WTC11 (cell line): Measurements from ENCODE around the gene PIK3IP1. TPM values are rescaled to one million over a fixed set of nuclear protein-coding genes. Genes with fewer than 3 reads are reported as not detected.
"Not testable (repeated sequence)": the region's sequence is repeated elsewhere in the genome, so short reads cannot be mapped to it uniquely, and the experiment has no call there.

Source experiments
- ATAC-seq: fragments of 200-7000 bp; cut with Tn5 transposase; 2 replicates; pipeline ENCODE4 v1.10.0; 2021; ENCODE audit warnings: mild to moderate bottlenecking, moderate library complexity
- CTCF ChIA-PET: fragments of 300-600 bp; sonication (Branson Sonifier 250); formaldehyde crosslinking; loops from one replicate; lab custom pipeline; 2021; ENCODE audit warnings: antibody characterized with exemption; lab: Charles Lee
- POLR2A ChIA-PET: fragments of 350-600 bp; sonication (Branson Sonifier 250); formaldehyde crosslinking; loops from one replicate; lab custom pipeline; 2021; ENCODE audit warnings: antibody characterized with exemption; lab: Charles Lee
- DNase-seq: peaks from one replicate; pipeline ENCODE4 v3.0.0; 2021; ENCODE audit warnings: low spot score
- H3K27ac Mint-ChIP-seq: 2 replicates; pipeline ENCODE4 v1.8.0; 2021; ENCODE audit warnings: mixed read lengths
- H3K27me3 Mint-ChIP-seq: 2 replicates; pipeline ENCODE4 v1.8.0; 2021; ENCODE audit warnings: low read depth, mild to moderate bottlenecking, moderate library complexity, mixed read lengths
- H3K36me3 Mint-ChIP-seq: 2 replicates; pipeline ENCODE4 v1.8.0; 2021; ENCODE audit warnings: mixed read lengths
- H3K4me1 Mint-ChIP-seq: 2 replicates; pipeline ENCODE4 v1.8.0; 2022; ENCODE audit warnings: mixed read lengths
- H3K4me3 Mint-ChIP-seq: 2 replicates; pipeline ENCODE4 v1.8.0; 2021; ENCODE audit warnings: mild to moderate bottlenecking, moderate library complexity, mixed read lengths
- H3K9me3 Mint-ChIP-seq: 2 replicates; pipeline ENCODE4 v1.8.0; 2021; ENCODE audit warnings: mixed read lengths
- CREB1 ChIP-seq: sonication (generic); formaldehyde crosslinking; IDR thresholded peaks from 2 replicates; pipeline ENCODE4 v1.8.0; 2023; ENCODE audit warnings: mild to moderate bottlenecking, missing genetic modification reagents
- CREM ChIP-seq: sonication (generic); formaldehyde crosslinking; IDR thresholded peaks from 2 replicates; pipeline ENCODE4 v1.8.1; 2022; ENCODE audit warnings: mild to moderate bottlenecking, missing genetic modification reagents, moderate library complexity
- FOXP4 ChIP-seq: sonication (generic); formaldehyde crosslinking; IDR thresholded peaks from 2 replicates; pipeline ENCODE4 v1.8.0; 2022; ENCODE audit warnings: mild to moderate bottlenecking, missing genetic modification reagents
- GTF2I ChIP-seq: fragments of 250-450 bp; sonication (Bioruptor Pico); conservative IDR thresholded peaks from 2 replicates; pipeline ENCODE4 v1.4.0; 2021; ENCODE audit warnings: mild to moderate bottlenecking
- HMGXB4 ChIP-seq: sonication (generic); formaldehyde crosslinking; IDR thresholded peaks from 2 replicates; pipeline ENCODE4 v1.8.1; 2023; ENCODE audit warnings: mild to moderate bottlenecking, moderate library complexity, missing genetic modification reagents
- SP1 ChIP-seq: sonication (generic); formaldehyde crosslinking; conservative IDR thresholded peaks from 2 replicates; pipeline ENCODE4 v1.8.1; 2022; ENCODE audit warnings: missing genetic modification reagents
- ZNF121 ChIP-seq: sonication (generic); formaldehyde crosslinking; IDR thresholded peaks from 2 replicates; pipeline ENCODE4 v1.8.0; 2023; ENCODE audit warnings: missing genetic modification reagents
- ZNF263 ChIP-seq: sonication (generic); formaldehyde crosslinking; IDR thresholded peaks from 2 replicates; pipeline ENCODE4 v1.8.1; 2022; ENCODE audit warnings: low read depth, mild to moderate bottlenecking, moderate library complexity, missing genetic modification reagents
- ZNF317 ChIP-seq: sonication (generic); formaldehyde crosslinking; IDR thresholded peaks from 2 replicates; pipeline ENCODE4 v1.8.1; 2023; ENCODE audit warnings: low read depth, mild to moderate bottlenecking, moderate library complexity, missing genetic modification reagents, borderline replicate concordance
- ZNF416 ChIP-seq: fragments of 250-450 bp; sonication (Bioruptor Pico); IDR thresholded peaks from 2 replicates; pipeline ENCODE4 v1.9.0; 2021; ENCODE audit warnings: mild to moderate bottlenecking, inconsistent platforms
- ZNF423 ChIP-seq: fragments of 250-450 bp; sonication (Bioruptor Pico); IDR thresholded peaks from 2 replicates; pipeline ENCODE4 v2.1.2; 2022; ENCODE audit warnings: mild to moderate bottlenecking, moderate library complexity
- ZNF532 ChIP-seq: fragments of 250-450 bp; sonication (Bioruptor Pico); IDR thresholded peaks from 2 replicates; pipeline ENCODE4 v1.9.0; 2021; ENCODE audit warnings: mild to moderate bottlenecking, borderline replicate concordance
- total RNA-seq: library from RNA; stranded (reverse); gene quantifications from 3 replicates; pipeline ENCODE4 v1.2.3, GENCODE V29; 2021

Gene PIK3IP1
- total RNA-seq, 1 experiment from 2014 or later = 2.0 TPM

GRCh38 chr22:31246687-31247086, 45.6 kb downstream of the PIK3IP1 start (continued):
- TF ChIP-seq FOXP4 (no peak), ZNF423 (CRISPR knock-in tag) (no peak), ZNF416 (CRISPR knock-in tag) (no peak), ZNF532 (CRISPR knock-in tag) (no peak), ZNF317 (no peak), GTF2I (no peak)

GRCh38 chr22:31245998-31246397, 46.3 kb downstream of the PIK3IP1 start:
- H3K27me3 Mint-ChIP-seq, H3K4me3 Mint-ChIP-seq, POLR2A ChIA-PET, H3K36me3 Mint-ChIP-seq, DNase-seq, H3K9me3 Mint-ChIP-seq, H3K27ac Mint-ChIP-seq, ATAC-seq: not testable (repeated sequence)
- CTCF ChIA-PET = interaction anchor here (6.2 kb wide), 1 partner anchor 27 kb away, joined by 53 read pairs; no protein-coding TSS in a partner anchor
- peaks cover 41% of the 10 kb centered on the region for H3K4me1 Mint-ChIP-seq

- no peak for DNase-seq
These were observed 47.3 kb downstream of the PIK3IP1 start for GRCh38 chr22:31244943-31245451.

More at GRCh38 chr22:31244943-31245451, 47.3 kb downstream of the PIK3IP1 start:
- TF ChIP-seq ZNF263 (CRISPR knock-in tag) (no peak), ZNF121 (no peak), SP1 (no peak), HMGXB4 (CRISPR knock-in tag) (no peak), GTF2I (no peak), CREB1 (CRISPR knock-in tag) (no peak), CREM (CRISPR knock-in tag) (no peak)
- no peak overlapping the region for H3K27ac Mint-ChIP-seq
- peaks cover 4% of the 10 kb centered on the region for H3K36me3 Mint-ChIP-seq
- no peak overlapping the region for H3K4me3 Mint-ChIP-seq
- no peaks in the 10 kb centered on the region for H3K9me3 Mint-ChIP-seq
- no peaks in the 10 kb centered on the region for H3K27me3 Mint-ChIP-seq
- CTCF ChIA-PET = interaction anchor here (0.6 to 2.7 kb wide), 5 partner anchors 10 to 68 kb away, joined by 3 to 9 read pairs (median 3); partner anchors contain the start of gene LIMK2
- H3K4me1 Mint-ChIP-seq = peaks cover 37% of the 10 kb centered on the region
- POLR2A ChIA-PET = no interaction called here
- ATAC-seq = no peak
